Urinary bladder (tissue), 4 donors: Measurements from ENCODE around the gene CHKA. TPM values are rescaled to one million over a fixed set of nuclear protein-coding genes. Genes with fewer than 3 reads are reported as not detected.

ENCODE experiments used
- DNase-seq: peaks from one replicate; pipeline ENCODE4 v3.0.0-alpha.2; 2015; ENCODE audit errors: extremely low spot score
- H3K27ac ChIP-seq: one replicate; pipeline ENCODE4 v1.5.1; 2013; ENCODE audit warnings: low read depth, mild to moderate bottlenecking, moderate library complexity
- H3K36me3 ChIP-seq: one replicate; pipeline ENCODE4 v1.6.1; 2013; ENCODE audit warnings: mild to moderate bottlenecking, moderate library complexity; ENCODE audit not compliant: insufficient read depth
- H3K4me1 ChIP-seq: one replicate; pipeline ENCODE4 v1.6.1; 2013; ENCODE audit warnings: mild to moderate bottlenecking, moderate library complexity; ENCODE audit not compliant: insufficient read depth
- H3K4me3 ChIP-seq: one replicate; pipeline ENCODE4 v1.5.1; 2013; ENCODE audit warnings: low read depth, low read length
- WGBS: extraction: QIAGEN DNeasy Blood & Tissue Kit; methylation state at CpG from one replicate; pipeline ENCODE4 v1.1.7; 2013; 5-methylcytosine and 5-hydroxymethylcytosine counted together
- polyA plus RNA-seq: library from polyadenylated mRNA; stranded (reverse); fragments of 200-250 nt; gene quantifications from one replicate; pipeline ENCODE4 v1.2.3, GENCODE V29; 2013
- total RNA-seq: library from RNA; depleted of rRNA; stranded (reverse); fragments of >200 nt; gene quantifications from one replicate; pipeline ENCODE4 v1.2.3, GENCODE V29; 2014
- donor health status: healthy with polysubstance abuse.
- donor health status: healthy.

Gene CHKA
- total and polyA plus RNA-seq, 2 donors: 20.2 to 26.2 TPM

DNA sequence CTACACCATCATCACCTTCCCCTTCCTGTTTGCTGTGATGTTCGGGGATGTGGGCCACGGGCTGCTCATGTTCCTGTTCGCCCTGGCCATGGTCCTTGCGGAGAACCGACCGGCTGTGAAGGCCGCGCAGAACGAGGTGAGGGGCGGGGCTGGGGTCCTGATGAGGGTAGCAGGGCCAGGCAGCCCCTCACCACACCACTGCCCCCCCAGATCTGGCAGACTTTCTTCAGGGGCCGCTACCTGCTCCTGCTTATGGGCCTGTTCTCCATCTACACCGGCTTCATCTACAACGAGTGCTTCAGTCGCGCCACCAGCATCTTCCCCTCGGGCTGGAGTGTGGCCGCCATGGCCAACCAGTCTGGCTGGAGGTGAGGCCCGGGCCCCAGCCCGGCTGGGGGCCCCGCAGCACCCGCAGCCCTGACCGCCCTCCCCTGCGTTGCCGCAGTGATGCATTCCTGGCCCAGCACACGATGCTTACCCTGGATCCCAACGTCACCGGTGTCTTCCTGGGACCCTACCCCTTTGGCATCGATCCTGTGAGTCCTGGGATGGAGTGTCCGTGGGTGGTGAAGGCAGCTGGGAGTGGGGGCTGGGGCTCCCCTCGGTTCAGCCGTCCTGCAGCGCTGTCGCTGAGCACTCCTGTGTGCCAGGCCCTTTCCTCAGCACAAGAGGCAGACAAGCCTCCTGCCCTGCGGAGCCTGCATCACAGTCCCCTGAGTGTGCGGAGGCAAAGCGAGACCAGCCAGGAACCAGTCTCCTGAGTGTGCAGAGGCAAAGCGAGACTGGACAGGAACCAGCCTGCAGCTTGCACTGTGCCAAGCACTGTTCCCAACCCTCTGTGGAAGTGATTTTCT, 73.5 kb downstream of the CHKA start:
- DNase-seq: no peak
- Histone ChIP-seq H3K4me1 (no peaks in the 10 kb centered on the region), H3K4me3 (no peak overlapping the region), H3K36me3 (peaks cover 10% of the 10 kb centered on the region), H3K27ac (no peak overlapping the region)
- WGBS: 88% methylated on average over 37 of the region's 37 CpGs

GRCh38 chr11:68044898-68045351, 76.3 kb downstream of the CHKA start:
- no peaks in the 10 kb centered on the region for H3K4me1 ChIP-seq
- DNase-seq: no peak
- H3K4me3 ChIP-seq: no peak overlapping the region
- H3K27ac ChIP-seq: no peak overlapping the region
- WGBS: 89% methylated on average over 18 of the region's 18 CpGs
- peaks cover 5% of the 10 kb centered on the region for H3K36me3 ChIP-seq

GRCh38 chr11:68044145-68044813, 76.9 kb downstream of the CHKA start:
- no peaks in the 10 kb centered on the region for H3K4me1 ChIP-seq
- DNase-seq: no peak
- 79% methylated on average over 24 of the region's 24 CpGs for WGBS
- H3K27ac ChIP-seq: no peak overlapping the region
- H3K36me3 ChIP-seq: peaks cover 1% of the 10 kb centered on the region
- H3K4me3 ChIP-seq: no peak overlapping the region

DNA sequence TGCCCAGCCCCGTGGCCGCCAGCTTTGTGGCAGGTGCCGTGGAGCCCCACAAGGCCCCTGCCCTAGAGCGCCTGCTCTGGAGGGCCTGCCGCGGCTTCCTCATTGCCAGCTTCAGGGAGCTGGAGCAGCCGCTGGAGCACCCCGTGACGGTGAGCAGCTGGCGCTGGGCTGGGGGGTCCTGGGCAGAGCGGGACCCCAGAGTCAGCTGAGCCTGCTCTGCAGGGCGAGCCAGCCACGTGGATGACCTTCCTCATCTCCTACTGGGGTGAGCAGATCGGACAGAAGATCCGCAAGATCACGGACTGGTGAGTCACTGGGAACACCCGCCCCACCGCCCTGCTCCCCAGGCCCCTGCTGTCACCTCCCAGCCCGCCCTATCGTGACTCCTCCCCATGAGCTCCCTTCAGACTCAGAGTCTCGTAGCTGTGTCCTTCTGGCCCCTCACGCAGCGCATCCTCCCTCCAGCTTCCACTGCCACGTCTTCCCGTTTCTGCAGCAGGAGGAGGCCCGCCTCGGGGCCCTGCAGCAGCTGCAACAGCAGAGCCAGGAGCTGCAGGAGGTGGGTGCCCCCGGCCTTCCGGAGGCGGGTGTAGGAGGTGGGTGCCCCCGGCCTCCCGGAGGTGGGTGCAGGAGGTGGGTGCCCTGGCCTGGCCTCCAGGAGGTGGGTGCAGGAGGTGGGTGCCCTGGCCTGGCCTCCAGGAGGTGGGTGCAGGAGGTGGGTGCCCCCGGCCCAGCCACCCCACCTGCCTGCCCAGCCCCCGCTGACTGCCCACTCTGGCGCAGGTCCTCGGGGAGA, 77.6 kb downstream of the CHKA start:
- Histone ChIP-seq H3K4me3 (no peak overlapping the region), H3K36me3 (peaks cover 1% of the 10 kb centered on the region), H3K4me1 (no peaks in the 10 kb centered on the region), H3K27ac (peak overlapping the region; percentile 63)
- 55% methylated on average over 36 of the region's 36 CpGs for WGBS
- no peak for DNase-seq

- H3K27ac ChIP-seq: peak overlapping the region; percentile 63
- H3K4me3 ChIP-seq: no peak overlapping the region
- H3K4me1 ChIP-seq: no peaks in the 10 kb centered on the region
- 62% methylated on average over 8 of the region's 8 CpGs for WGBS
- H3K36me3 ChIP-seq: peaks cover 1% of the 10 kb centered on the region
- no peak for DNase-seq
Measured at GRCh38 chr11:68043029-68043348, 78.2 kb downstream of the CHKA start.

GRCh38 chr11:68042219-68043028, 78.8 kb downstream of the CHKA start:
- peaks cover 1% of the 10 kb centered on the region for H3K36me3 ChIP-seq
- H3K4me3 ChIP-seq: no peak overlapping the region
- H3K27ac ChIP-seq: no peak overlapping the region
- no peak for DNase-seq
- H3K4me1 ChIP-seq: no peaks in the 10 kb centered on the region
- 85% methylated on average over 27 of the region's 27 CpGs for WGBS

GRCh38 chr11:68041617-68042218, 79.5 kb downstream of the CHKA start:
- Histone ChIP-seq H3K27ac (no peak overlapping the region), H3K36me3 (peaks cover 1% of the 10 kb centered on the region), H3K4me3 (no peak overlapping the region), H3K4me1 (no peaks in the 10 kb centered on the region)
- no peak for DNase-seq
- 83% methylated on average over 12 of the region's 12 CpGs for WGBS

GRCh38 chr11:68040957-68041591, 80.1 kb downstream of the CHKA start:
- WGBS: 80% methylated on average over 23 of the region's 23 CpGs
- Histone ChIP-seq H3K4me3 (peak overlapping the region; percentile 70), H3K36me3 (peaks cover 1% of the 10 kb centered on the region), H3K4me1 (no peaks in the 10 kb centered on the region), H3K27ac (peak overlapping the region; percentile 88)
- DNase-seq: no peak

- 13% methylated on average over 22 of the region's 22 CpGs for WGBS
- DNase-seq: peak; percentile 14
- H3K4me3 ChIP-seq: peak overlapping the region; percentile 70
- peak overlapping the region; percentile 88 for H3K27ac ChIP-seq
- H3K4me1 ChIP-seq: no peaks in the 10 kb centered on the region
- peaks cover 1% of the 10 kb centered on the region for H3K36me3 ChIP-seq
Measured at GRCh38 chr11:68040101-68040956, 80.9 kb downstream of the CHKA start.

GRCh38 chr11:68039526-68040086, 81.6 kb downstream of the CHKA start:
- peaks cover 1% of the 10 kb centered on the region for H3K36me3 ChIP-seq
- 28% methylated on average over 10 of the region's 10 CpGs for WGBS
- peak overlapping the region; percentile 70 for H3K4me3 ChIP-seq
- no peak for DNase-seq
- H3K4me1 ChIP-seq: no peaks in the 10 kb centered on the region
- peak overlapping the region; percentile 88 for H3K27ac ChIP-seq

DNA sequence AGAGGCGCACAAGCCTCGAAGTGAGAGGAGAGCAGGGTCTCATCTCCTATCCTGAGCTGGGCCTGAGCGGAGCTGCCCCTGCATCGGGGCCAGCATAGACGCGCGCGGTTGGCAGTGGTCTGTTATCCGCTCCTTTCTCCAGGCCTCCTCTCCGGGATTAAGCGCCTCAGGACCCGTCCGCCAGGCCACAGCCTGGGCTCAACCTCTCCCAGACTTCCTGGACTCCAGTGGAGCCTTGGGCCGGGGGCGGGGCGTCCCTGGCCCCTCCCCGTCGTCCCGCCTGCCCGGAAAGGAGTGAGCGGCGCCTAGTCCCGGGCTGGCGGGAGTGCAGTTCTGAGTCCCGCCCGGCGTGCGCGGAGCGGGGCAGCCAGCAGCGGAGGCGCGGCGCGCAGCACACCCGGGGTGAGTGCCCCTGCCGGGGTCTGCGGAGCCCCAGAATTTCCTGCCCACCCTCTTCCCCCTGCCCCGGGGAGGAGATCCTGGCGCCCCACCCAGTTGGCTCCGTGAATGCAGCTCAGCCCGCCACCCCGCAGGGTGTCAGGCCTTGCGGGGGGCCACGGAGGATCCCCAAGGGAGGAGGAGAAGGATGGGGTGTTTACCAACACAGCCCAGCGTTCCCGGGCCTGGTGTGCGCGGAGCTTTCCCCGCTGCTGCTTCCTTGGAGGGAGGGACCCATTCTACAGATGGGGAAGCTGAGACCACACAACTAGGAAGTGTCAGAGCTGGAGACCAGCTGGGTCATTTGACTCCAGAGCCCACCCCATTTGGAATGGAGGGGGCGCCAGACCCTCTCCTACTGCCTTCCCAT, 82.3 kb downstream of the CHKA start, which contains the start of gene TCIRG1:
Gene TCIRG1 (plus strand): TSS at position 308 of the 808 bp plus-strand sequence. CDS start 2,247 bp downstream, outside the sequence.
- H3K4me1 ChIP-seq: no peaks in the 10 kb centered on the region
- 3% methylated on average over 51 of the region's 51 CpGs for WGBS

More for the DNA sequence above, 82.3 kb downstream of the CHKA start, which contains the start of gene TCIRG1:
- DNase-seq: no peak
- no peaks in the 10 kb centered on the region for H3K36me3 ChIP-seq
- H3K27ac ChIP-seq: peak within 1 kb of the TSS; percentile 88
- H3K4me3 ChIP-seq: peak within 1 kb of the TSS; percentile 70
